OCI-LY3 (cell line): Measurements from ENCODE around the gene ATP8A2.

Experiments used
- CTCF ChIP-seq: fragments of 200-600, 300-600 bp; sonication (generic); IDR thresholded peaks from 2 replicates; pipeline ENCODE4 v1.5.1; 2014; ENCODE audit warnings: antibody characterized with exemption, low read length, low read depth
- EZH2phosphoT487 ChIP-seq: fragments of 200-600 bp; shearing (Covaris generic); IDR thresholded peaks from 2 replicates; pipeline ENCODE4 v1.6.1; 2018; ENCODE audit warnings: antibody characterized with exemption, mixed run types, low read depth

GRCh38 chr13:25702386-25702785 lies 330.6 kb downstream of the ATP8A2 start:
- TF ChIP-seq CTCF (no peak), EZH2phosphoT487 (no peak)
